A549 treated with CORT108297 at 1 μM for 4 hours (cell line): ENCODE measurements around the gene CABP7. TPM values are rescaled to one million over a fixed set of nuclear protein-coding genes. Genes with fewer than 3 reads are reported as not detected.

ENCODE experiments used
- total RNA-seq: library from RNA; stranded (reverse); fragments of 200-300 nt; extraction: Qiagen RNA extraction; gene quantifications from 5 replicates; pipeline ENCODE4 v1.2.3, GENCODE V29; 2022

Gene CABP7
- total RNA-seq = 0.09 to 0.21 TPM (median 0.16 TPM) in 5 replicates

GRCh38 chr22:29719899-29720645, at the start of gene CABP7:
Gene CABP7, plus strand, starts transcription at chr22:29720003. Its CDS starts 422 bp downstream, at chr22:29720425.

GRCh38 chr22:29766632-29767170, 46.9 kb downstream of the CABP7 start, which contains the start of gene ZMAT5:
Gene ZMAT5, minus strand, starts transcription at chr22:29767007. Its CDS starts 18,463 bp downstream, at chr22:29748544.

DNA sequence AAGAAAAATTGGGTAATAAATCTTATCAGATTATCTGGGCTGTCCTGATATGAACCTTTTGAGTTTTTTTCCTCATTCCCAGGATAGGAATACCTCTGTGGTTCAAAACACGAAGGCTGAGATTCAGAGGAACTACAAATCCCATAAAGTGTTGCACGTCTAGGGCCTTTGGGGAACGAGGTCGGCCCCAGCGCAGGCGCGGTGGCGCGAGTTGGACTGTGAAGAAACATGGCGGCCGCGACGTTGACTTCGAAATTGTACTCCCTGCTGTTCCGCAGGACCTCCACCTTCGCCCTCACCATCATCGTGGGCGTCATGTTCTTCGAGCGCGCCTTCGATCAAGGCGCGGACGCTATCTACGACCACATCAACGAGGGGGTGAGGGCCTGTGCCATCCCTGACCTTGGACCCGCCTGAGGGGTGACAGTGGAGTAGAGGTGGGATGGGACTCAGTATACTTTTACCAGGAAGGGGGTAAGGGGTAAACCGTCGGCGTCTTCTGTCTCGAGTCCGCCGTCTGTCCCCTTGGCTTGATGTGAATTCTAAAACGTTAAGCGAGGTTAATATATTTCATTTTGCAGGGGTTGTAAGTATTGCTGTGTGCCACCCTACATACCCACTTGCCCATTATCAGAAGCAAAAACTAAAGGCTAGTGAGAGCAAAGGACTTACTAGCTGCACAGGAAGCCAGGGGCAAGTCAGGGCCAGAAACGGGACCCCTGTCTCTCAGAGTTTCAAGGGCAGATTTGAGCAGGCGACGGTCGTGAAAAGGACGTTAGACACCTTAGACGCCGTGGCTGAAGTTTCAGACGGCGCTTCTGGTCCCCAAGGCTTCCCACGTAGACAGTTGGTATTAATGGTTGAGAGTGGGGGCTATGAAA, 47.6 kb downstream of the CABP7 start, which contains the start of gene UQCR10:
UQCR10 (plus strand) TSS at position 199 of the 881 bp plus-strand sequence; CDS start at position 229, 30 bp downstream.

Other genes starting within 250 kb of the CABP7 start
- gene NEFH, start 239.8 kb upstream of the CABP7 start, total RNA-seq = 0.03 to 0.10 TPM (median 0.08 TPM) in 5 replicates
- 26.8 to 31.9 TPM (median 29.1 TPM) in 5 replicates for gene THOC5, start 166.2 kb upstream of the CABP7 start, total RNA-seq
- gene NIPSNAP1, start 138.9 kb upstream of the CABP7 start, total RNA-seq = 57.8 to 66.2 TPM (median 63.1 TPM) in 5 replicates
- gene NF2, start 116.4 kb upstream of the CABP7 start, total RNA-seq = 11.6 to 16.4 TPM (median 12.1 TPM) in 5 replicates
- 13.1 to 22.5 TPM (median 19.9 TPM) in 5 replicates for gene ZMAT5, start 47.0 kb downstream of the CABP7 start, total RNA-seq
- gene UQCR10, start 47.4 kb downstream of the CABP7 start, total RNA-seq = 113 to 130 TPM (median 121 TPM) in 5 replicates
- 22.6 to 30.0 TPM (median 28.3 TPM) in 5 replicates for gene ASCC2, start 118.3 kb downstream of the CABP7 start, total RNA-seq
- gene MTMR3, start 163.2 kb downstream of the CABP7 start, total RNA-seq = 6.9 to 11.2 TPM (median 8.6 TPM) in 5 replicates